Astrocyte of the spinal cord (primary cell): ENCODE results near the gene SNU13.

Experiments used
- DNase-seq: peaks from one replicate; pipeline ENCODE4 v3.0.0; 2011; ENCODE audit warnings: low read depth, low spot score
- H3K4me3 ChIP-seq: 2 replicates; pipeline ENCODE4 v1.5.1; 2011; ENCODE audit warnings: low read depth, mild to moderate bottlenecking, low read length, moderate library complexity
- in situ Hi-C: cut with HindIII; loops from 2 replicates; pipeline ENCODE4 v1.10.0; 2017; ENCODE audit warnings: low sequenced_read_pairs
- TF ChIP-seq, protein P1 (sequence below): IDR thresholded peaks from 2 replicates; pipeline ENCODE4 v1.5.1; 2012; ENCODE audit warnings: low read depth, mild to moderate bottlenecking, low read length, inconsistent platforms

The SNU13 gene

GRCh38 chr22:41659941-41660340 is 28.7 kb downstream of the SNU13 start:
- TF ChIP-seq, protein P1, sequence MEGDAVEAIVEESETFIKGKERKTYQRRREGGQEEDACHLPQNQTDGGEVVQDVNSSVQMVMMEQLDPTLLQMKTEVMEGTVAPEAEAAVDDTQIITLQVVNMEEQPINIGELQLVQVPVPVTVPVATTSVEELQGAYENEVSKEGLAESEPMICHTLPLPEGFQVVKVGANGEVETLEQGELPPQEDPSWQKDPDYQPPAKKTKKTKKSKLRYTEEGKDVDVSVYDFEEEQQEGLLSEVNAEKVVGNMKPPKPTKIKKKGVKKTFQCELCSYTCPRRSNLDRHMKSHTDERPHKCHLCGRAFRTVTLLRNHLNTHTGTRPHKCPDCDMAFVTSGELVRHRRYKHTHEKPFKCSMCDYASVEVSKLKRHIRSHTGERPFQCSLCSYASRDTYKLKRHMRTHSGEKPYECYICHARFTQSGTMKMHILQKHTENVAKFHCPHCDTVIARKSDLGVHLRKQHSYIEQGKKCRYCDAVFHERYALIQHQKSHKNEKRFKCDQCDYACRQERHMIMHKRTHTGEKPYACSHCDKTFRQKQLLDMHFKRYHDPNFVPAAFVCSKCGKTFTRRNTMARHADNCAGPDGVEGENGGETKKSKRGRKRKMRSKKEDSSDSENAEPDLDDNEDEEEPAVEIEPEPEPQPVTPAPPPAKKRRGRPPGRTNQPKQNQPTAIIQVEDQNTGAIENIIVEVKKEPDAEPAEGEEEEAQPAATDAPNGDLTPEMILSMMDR, result no peak
- in situ Hi-C loops, result no loop called here
- no peak for DNase-seq
- H3K4me3 ChIP-seq, result no peak overlapping the region

GRCh38 chr22:41658869-41659268 is 29.8 kb downstream of the SNU13 start:
- DNase-seq, result no peak
- in situ Hi-C loops, result no loop called here
- H3K4me3 ChIP-seq, result no peak overlapping the region

DNA sequence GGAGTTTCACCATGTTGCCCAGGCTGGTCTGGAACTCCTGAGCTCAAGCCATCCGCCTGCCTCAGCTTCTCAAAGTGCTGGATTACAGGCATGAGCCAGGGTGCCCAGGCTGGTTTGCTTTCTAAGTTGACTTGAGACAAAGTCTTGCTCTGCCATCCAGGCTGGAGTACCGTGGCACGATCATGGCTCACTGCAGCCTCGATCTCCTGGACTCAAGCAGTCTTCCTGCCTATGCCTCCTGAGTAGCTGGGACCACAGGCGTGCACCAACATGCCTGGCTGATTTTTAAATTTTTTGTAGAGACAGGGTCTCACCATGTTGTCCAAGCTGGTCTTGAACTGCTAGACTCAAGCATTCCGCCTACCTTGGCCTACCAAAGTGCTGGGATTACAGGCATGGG is 31.0 kb downstream of the SNU13 start:
- DNase-seq, result no peak
- TF ChIP-seq, protein P1, result no peak
- in situ Hi-C loops, result no loop called here
- H3K4me3 ChIP-seq, result no peak overlapping the region

More at GRCh38 chr22:41658869-41659268, 29.8 kb downstream of the SNU13 start:
- TF ChIP-seq, protein P1, result no peak

DNA sequence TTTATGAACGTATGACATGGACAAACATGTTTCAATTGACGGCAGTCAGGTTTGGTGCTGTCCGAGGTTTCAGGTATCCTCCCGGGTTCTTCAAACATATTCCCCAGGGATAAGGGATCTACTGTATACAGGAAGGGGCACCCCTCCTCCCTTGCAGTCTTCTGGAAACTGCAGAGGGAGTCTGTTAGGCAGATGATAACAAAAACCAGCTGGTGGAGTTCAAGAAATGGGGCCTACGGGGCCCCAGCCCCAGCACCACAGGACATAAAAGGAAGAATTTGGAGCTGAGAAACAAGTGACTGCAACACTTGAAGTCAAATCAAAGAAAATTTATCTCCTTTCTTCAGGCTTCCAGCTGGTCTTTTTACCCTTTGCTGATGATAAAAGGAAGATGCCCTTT is 32.1 kb downstream of the SNU13 start:
- DNase-seq, result no peak
- TF ChIP-seq, protein P1, result no peak

DNA sequence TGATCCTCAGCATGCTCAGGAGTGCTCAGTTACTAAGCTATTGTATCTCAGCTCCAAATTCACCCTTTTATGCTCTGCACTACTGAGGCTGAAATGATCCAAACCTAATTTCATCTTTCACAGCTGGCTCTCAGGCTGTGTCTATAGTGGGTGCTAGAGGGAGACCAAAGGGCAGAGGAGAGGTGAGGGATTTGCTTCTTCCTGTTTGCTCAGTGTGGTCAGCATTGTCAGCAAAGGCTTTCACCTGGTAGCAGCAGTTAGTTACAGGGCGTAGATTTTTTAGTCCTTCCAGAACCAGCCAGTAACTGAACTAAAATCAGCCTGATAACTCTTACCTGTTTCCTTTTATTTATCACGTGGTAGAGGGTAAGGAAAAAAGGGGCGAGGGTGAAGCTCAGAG is 34.3 kb downstream of the SNU13 start:
- H3K4me3 ChIP-seq, result no peak overlapping the region
- in situ Hi-C loops, result no loop called here
- DNase-seq, result no peak
- TF ChIP-seq, protein P1, result no peak

More for the DNA sequence above, 32.1 kb downstream of the SNU13 start:
- no peak overlapping the region for H3K4me3 ChIP-seq
- in situ Hi-C loops, result no loop called here

DNA sequence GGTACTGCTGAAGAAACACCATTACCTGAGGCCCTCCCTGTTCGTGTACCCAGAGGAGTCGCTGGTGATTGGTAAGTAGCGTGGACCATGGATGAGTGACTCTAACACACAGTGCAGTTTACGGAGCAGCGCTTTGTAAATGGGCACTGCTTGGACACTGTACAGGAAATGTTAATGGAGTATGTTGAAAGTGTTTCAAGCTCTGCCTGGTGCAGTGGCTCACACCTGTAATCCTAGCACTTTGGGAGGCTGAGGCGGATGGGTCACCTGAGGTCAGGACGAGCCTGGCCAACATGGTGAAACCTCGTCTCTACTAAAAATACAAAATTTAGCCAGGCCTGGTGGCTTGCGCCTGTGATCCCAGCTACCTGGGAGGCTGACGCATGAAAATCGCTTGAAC is 37.8 kb downstream of the SNU13 start:
- TF ChIP-seq, protein P1, result no peak
- H3K4me3 ChIP-seq, result no peak overlapping the region
- in situ Hi-C loops, result no loop called here
- DNase-seq, result no peak

DNA sequence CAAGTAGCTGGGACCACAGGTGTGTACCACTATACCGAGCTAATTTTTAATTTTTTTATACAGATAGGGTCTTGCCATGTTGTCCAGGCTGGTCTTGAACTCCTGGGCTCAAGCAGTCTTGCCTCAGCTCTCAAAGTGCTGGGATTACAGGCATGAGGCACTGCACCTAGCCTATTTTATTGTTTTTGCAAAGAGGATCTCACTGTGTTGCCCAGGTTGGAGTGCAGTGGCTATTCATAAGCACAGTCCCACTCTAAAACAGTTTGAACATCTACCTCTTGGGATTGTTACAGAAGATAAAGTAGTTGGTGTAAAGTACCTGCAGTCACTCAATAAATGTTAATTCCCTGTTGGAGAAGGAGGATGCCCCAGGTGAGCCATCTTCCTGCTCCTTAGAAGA is 38.4 kb downstream of the SNU13 start:
- DNase-seq, result no peak
- H3K4me3 ChIP-seq, result no peak overlapping the region
- in situ Hi-C loops, result no loop called here
- TF ChIP-seq, protein P1, result no peak
